HG03457 (cell line): ENCODE data around the gene UBXN1.
A peak's percentile ranks its signal among the peaks of the same experiment; 100 is the strongest.
"Not testable (repeated sequence)": the region's sequence is repeated elsewhere in the genome, so short reads cannot be mapped to it uniquely, and the experiment has no call there.

Experiments
- ATAC-seq: cut with Tn5 transposase; IDR thresholded peaks from one replicate; pipeline ENCODE4 v1.9.1; 2021; ENCODE audit warnings: moderate number of reproducible peaks; ENCODE audit not compliant: unreplicated experiment

Gene UBXN1

DNA sequence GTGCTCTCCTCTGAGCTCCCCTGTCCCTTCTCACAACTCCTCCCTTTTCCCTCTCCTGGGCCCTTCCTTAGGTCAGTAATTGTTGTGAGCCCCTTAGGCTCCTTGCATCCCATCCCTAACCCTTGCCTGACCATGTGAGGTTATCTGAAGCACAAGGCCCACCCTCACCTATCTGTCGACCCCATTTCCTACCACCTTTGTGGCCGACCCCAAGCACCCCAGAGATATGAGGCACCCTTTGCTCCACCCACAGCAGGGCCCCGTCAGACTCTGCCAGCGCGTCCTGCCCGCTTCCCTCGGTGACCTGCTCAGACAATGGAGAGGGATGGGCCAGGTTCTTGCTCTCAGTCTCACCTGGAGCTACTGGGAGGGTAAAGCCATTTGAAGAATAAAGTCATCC lies 29.9 kb upstream of the UBXN1 start:
- no peak for ATAC-seq

DNA sequence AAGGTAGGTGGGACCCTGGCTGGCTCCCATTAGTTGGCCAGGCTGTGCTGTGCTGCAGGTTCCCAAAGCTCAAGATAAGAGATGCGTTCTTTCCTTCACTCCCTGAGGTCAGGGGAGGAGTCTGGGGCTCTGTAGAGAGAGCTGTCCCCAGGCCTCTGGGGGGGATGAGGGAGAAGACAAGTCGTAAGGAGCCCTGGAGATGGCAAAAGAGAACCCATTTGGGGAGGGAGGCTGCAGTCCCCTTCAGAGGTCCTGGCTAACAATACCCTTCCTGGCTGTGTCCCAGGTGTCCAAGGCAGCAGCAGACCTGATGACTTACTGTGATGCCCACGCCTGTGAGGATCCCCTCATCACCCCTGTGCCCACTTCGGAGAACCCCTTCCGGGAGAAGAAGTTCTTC lies 29.5 kb upstream of the UBXN1 start:
- no peak for ATAC-seq

DNA sequence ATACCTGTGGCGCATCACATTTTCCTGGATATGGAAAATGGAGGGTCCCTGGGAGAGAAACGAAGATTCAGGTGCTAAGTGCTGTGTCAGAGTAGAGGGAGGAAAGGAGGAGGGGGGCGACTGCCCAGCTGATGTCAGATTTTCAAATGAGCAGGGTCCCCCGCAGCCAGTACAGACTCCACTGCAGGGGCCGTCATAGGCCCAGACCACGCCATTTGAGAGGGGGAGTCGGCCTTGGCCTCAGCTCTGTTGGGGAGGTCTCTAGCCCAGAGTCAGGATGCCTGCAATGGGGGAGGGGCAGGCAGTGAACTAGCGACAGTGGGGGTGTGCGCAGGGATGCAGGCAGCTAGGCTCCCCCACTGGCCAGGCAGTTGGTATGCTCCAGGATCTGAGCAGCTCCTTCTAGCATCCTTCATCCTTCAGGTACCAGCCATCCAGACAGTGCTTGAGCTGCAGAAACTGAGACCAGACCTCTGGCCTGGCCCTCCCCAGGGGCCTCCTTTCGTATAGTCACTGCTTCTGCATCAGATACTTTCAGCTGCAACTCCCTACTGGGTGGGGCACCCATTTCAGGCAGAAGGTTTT lies 28.5 kb upstream of the UBXN1 start, which contains the start of the genes BSCL2 and GNG3:
Gene BSCL2, minus strand, starts transcription at position 148 of the 585 bp plus-strand sequence. CDS start 229 bp downstream, outside the sequence.
Gene GNG3, plus strand, starts transcription at position 400 of the 585 bp plus-strand sequence. CDS start 620 bp downstream, outside the sequence.
- ATAC-seq = no peak

DNA sequence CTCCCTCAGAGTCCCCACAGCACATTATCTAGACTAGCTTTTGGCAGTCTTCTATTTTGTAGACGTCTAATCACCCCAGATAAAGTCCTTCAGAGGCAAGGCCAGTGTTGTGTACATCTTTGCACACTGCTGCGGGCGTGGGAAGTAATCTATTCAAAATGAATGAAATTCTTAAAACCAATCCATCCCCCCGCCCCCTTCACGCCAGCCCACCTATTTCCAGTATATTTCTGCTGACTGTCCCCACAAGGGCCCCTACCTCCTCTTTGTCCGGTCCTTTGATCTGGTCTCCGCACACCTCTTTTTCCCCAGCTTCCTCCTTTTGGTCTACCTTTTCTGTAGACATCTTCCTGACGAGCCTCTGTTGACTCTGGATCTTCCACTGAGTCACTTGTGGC lies 28.0 kb upstream of the UBXN1 start:
- ATAC-seq = no peak

DNA sequence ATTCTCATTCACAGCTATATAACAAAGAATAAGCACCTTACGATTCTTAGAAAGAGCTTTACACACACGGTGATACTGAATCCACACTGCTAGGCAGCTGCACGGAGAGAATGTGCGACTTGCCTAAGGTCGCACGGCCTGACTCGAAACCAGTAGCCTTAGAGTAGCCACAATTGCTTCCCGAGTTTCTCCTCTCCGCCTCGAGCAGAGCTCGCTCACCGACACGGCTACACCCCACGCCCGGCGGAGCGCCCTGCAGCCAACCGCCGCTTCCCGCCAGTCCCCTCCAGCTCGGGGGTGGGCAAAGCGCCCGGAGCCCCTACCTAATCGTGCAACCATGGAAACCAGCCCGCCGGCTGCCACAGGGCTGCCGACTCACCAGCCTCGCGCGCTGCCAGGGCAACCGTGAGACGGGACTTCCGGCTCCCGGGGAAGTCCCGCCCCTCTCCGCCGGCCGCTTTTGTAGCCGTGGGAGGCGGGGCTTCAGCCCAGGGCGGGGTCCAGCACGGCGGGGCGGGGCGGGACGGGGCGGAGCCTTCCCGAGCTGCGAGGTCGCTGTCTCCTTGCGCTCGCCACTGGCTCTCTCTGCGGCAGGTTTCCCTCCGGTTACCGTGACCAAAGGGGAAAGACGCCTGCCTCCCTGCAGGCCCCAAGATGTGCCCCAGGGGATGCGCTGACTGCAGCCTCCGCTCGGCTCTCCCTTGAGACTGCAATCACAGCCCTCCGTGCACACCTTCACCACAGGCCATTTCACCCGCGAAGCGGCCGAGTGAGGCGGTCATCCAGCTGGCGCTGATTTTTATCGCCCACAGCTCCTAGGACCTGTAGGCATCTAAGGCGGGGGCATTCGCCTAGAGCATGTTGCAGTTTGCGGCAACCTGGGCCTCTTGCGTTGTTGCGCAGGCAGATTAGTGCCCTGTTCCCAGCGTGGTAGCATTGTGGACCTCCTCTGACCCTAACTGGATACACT lies 27.3 kb upstream of the UBXN1 start:
- peak; percentile 42 for ATAC-seq

- ATAC-seq = no peak
Observed at GRCh38 chr11:62705413-62705812, 26.5 kb upstream of the UBXN1 start.

- ATAC-seq = not testable (repeated sequence)
Observed at GRCh38 chr11:62703921-62704320, 25.0 kb upstream of the UBXN1 start.

GRCh38 chr11:62702246-62702645 lies 23.4 kb upstream of the UBXN1 start:
- no peak for ATAC-seq

DNA sequence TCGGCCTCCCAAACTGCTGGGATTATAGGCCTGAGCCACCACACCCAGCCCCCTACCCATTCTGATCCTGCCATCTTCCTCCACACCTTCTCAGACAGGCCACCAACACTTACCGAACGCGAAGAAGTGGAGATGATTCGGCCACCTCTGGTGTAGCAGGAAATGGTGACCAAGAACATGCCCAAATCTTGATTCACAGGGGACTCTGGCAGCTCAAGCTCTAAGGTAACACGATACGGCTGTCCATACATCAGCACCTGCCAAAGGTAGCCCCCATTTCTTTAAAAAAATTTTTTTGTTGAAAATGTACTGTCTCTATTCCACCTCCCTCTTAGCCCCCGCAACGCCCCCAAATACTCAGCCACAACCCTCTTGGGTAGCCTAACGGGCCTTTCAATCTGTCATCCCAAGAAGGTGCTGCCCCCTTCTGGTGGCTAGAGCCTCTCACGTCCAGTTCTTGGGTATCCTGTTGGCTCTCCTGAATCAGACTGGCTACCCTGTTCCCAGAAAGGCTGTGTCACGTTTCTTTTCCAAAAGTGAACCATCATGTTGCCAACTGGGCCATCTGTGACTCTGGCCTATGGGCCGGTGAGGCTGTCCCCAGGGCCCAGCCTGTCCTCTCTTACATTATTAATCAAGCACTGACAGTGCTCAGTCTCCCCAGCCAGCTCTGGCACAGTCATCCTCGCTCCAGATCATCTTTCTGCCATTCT lies 15.7 kb upstream of the UBXN1 start:
- no peak for ATAC-seq

DNA sequence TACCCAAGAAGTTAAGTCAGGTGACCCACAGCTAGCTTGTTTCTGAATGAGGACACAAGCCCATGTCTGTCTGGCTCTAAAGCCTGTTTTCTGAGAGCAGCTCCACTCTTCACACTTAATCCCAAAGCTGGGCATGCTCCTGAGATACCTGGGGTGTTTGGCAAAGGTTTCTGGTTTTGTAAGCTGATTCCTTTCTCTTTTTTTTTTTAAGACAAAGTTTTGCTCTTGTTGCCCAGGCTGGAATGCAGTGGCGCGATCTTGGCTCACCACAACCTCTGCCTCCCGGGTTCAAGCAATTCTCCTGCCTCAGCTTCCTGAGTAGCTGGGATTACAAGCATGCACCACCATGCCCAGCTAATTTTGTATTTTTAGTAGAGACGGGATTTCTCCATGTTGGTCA lies 14.8 kb upstream of the UBXN1 start:
- ATAC-seq = not testable (repeated sequence)

DNA sequence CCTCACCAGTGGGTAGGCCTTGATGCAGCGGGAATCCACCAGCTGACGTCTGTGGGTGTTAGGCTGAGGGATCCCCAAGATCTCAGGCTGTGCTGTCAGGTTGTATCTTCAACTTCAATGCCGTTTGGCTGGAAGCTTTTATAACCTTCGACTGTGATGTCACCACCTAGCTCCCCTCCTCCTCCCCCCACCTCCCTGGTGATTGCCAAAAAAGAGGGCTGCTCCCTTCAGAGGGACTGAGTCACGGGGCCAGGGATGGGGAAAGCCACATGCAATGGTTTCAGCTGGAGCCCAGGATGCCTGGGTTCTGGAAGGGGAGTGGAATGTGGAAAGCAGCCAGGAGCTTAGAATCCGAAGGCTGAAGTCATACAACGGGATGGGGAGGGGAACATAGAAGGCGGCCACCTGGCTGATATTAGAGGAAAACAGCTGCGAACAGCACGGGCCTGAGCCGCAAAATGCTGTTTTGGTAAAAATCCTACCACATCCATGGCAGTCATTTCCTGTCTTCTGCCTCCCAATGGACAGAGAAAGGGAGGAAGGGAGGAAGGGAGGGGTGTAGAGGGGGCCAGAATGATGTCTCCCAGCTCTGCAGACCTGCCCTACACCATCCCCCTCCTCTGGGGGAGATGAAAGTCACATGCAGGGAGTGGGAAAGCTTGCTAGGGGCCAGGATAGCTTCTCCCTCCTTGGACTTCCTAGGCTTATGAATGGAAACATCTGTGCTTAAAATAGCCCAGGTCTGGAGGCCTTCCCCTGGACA lies 10.7 kb upstream of the UBXN1 start, which contains the start of gene LRRN4CL:
Gene LRRN4CL, minus strand, starts transcription at position 110 of the 763 bp plus-strand sequence. CDS start 1,022 bp downstream, outside the sequence.
- no peak for ATAC-seq

DNA sequence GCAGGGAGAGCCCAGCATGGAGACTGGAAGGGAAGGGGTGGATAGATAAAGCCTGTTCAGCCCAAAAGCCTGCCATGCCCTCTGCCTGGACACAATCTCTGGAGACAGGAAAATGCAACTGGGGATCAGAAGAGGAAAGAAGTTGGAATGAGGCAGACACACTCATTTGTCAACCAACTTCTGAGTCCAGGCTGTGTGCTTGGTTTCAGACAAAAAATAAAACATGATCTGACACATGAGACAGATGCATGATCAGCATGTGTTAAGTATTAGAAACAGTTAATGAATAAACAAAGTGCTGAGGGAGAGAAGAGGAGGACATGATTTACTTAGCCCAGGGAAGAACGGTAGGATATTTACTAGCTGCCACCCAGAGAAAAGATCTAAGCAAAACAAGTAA lies 9.6 kb upstream of the UBXN1 start:
- no peak for ATAC-seq

DNA sequence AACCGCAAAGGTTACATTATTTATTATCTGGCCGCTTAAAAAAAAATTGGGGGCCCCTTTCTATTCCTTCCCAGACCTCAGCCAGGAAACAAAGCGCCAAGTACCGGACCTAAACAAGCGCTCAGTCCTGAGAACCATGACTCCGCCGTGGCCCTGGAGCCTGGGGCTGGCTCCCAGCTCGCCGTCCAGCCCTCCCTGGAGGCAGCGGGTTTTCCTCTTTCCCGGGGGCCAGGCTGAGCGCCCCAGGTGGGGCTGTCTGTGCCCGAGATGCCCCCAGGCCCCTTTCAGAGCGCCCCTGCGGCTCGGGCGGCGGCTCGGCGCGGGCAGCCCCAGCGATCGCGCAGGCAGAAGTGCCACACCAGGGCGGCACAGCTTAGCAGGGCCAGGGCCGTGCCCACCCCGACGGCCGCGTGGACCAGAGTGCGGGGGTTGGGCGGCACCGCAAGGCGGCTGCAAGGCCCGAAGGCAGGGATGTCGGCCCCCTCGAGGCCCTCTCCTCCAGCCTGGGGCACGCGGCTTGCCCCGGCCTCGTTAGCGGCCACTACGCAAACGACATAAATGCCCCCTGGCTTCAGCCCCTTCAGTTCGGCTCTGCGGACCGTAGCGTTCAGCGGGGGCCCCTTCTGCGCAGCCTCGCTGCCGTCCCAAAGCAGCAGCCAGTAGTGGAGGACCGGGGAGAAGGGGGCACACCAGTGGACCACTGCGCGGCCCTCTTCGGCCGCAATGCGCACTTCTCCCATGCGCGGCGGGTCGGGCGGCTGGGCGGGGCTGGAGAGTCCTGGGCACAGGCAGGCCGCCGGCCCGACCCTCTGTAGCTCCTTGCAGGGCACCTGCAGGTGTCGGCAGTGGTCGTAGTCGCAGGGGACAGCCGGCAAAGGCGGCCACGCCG lies 8.9 kb upstream of the UBXN1 start:
- no peak for ATAC-seq

GRCh38 chr11:62682518-62682917 lies 3.6 kb upstream of the UBXN1 start:
- no peak for ATAC-seq

DNA sequence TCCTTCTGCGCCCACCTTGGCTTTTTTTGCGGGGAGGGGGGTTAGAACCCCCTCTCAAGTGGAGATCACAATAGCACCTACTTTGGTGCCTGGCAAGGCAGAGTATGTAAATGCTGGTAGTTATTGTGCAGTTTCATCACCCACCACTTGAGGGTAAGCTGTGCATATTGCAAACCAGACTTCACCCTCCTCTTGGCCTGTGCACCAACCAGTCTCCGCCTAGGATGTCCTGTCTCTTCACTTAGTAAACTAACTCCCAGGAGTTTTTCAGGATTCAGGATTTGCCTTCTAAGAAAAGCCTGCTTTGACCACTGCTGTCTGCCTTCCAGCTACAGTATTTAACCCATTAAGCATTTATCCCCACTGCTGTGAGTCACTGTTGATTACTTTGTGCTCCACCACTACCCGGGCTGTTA lies 2.0 kb upstream of the UBXN1 start:
- no peak for ATAC-seq

DNA sequence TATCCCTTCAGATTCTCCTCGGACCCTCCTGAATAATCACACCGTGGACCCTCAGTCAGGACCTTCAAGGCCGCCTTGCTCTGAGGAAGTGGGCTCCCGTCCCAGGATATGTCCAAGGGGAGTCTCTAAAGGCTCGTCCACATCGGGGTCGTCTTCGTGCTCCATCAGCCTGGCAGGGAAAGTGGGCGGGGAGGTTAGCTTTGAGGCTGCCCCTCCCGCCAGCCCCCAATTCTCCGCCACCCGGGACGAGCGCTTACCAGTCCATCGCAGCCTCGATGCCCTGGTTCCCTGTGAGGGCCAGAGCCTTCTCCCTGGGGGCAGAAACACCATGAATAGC lies 472 bp downstream of the UBXN1 start:
- ATAC-seq = no peak

DNA sequence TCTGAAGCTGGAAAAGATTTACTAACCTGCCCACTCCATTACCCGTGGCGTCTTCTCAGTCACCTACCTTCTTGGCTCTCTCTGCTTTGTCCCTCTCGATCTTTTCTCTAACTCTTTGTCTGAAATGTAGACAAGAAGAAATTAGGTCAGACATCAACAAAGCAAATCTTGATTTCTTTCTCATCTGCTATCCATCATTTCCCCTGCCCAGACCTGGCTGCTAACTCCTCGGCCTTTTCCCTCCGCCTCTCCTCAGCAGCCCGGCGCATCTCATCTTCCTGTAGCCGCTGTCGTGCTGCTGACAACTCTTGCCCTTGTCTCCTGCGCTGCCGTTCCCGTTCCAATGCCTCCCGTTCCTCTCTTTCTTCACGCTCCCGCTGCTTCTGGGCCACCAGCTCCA lies 1.2 kb downstream of the UBXN1 start:
- ATAC-seq = no peak

DNA sequence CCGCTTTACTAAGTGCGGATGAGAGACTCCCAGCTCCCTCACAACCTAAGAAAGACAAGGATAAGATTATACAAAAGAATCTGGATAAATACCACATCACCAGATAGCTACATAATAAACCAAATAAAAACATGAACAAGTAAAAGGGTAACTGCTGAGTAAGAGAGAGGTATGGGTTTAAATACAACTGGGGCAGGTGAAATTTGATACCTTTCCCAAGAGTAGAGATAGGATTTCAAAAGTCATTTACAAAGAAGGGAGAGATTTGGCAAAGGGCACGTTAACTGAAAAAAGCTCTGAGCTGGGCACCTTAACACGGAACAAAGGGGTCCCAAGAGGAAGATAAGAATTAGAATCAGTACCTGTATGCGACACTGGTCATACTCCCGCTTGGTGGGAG lies 1.7 kb downstream of the UBXN1 start:
- ATAC-seq = no peak

- ATAC-seq = no peak
Observed at GRCh38 chr11:62676698-62677097, 2.2 kb downstream of the UBXN1 start.

GRCh38 chr11:62675415-62675814 lies 3.5 kb downstream of the UBXN1 start:
- not testable (repeated sequence) for ATAC-seq
